Heart right ventricle (tissue), 16 donors: ENCODE measurements around the gene AUP1. TPM values are rescaled to one million over a fixed set of nuclear protein-coding genes. Genes with fewer than 3 reads are reported as not detected.

Experiments
- ATAC-seq, 8 donors: fragments of 200-7000 bp; cut with Tn5 transposase; one replicate each; pipeline ENCODE4 v1.9.1; 2020; ENCODE audit warnings: mild to moderate bottlenecking in 8 of 8, moderate library complexity in 8 of 8, moderate number of reproducible peaks in 1 of 8
- DNase-seq, 2 donors: peaks; one replicate each; pipeline ENCODE4 v3.0.0-alpha.2; 2020
- H3K27ac ChIP-seq, 10 donors: fragments of 200-600 bp; sonication (generic) in 2 of 10; one replicate each; pipeline versions ENCODE4 v1.5.0 to v1.8.0; 2020 to 2022; ENCODE audit warnings: mild to moderate bottlenecking in 3 of 10
- H3K27me3 ChIP-seq, 7 donors: fragments of 200-600 bp; one replicate each; pipeline ENCODE4 v1.8.0; 2021 to 2022; ENCODE audit warnings: mild to moderate bottlenecking in 2 of 7
- H3K36me3 ChIP-seq, 9 donors: fragments of 200-600 bp; sonication (generic) in 1 of 9; one replicate each; pipeline versions ENCODE4 v1.5.0 to v1.8.0; 2020 to 2022; ENCODE audit warnings: mild to moderate bottlenecking in 2 of 9
- H3K4me1 ChIP-seq, 9 donors: fragments of 200-600 bp; sonication (generic) in 1 of 9; one replicate each; pipeline versions ENCODE4 v1.5.0 to v1.8.0; 2020 to 2022; ENCODE audit warnings: mild to moderate bottlenecking in 4 of 9
- H3K4me3 ChIP-seq, 10 donors: fragments of 200-600 bp; sonication (generic) in 2 of 10; one replicate each; pipeline versions ENCODE4 v1.5.0 to v1.8.0; 2020 to 2022; ENCODE audit warnings: mild to moderate bottlenecking in 7 of 10, moderate library complexity in 2 of 10
- H3K9me3 ChIP-seq, 11 donors: fragments of 200-600 bp in 10 of 11; sonication (generic) in 2 of 11; one replicate each; pipeline versions ENCODE4 v1.5.0 to v1.8.0; 2013 to 2022; ENCODE audit warnings: mild to moderate bottlenecking in 2 of 11, control low read depth in 1 of 11, moderate library complexity in 1 of 11
- WGBS, 2 donors: extraction: QIAGEN DNeasy Blood & Tissue Kit; methylation state at CpG; one replicate each; pipeline ENCODE4 v1.1.7; 2013; ENCODE audit warnings: inconsistent platforms in 1 of 2; 5-methylcytosine and 5-hydroxymethylcytosine counted together
- intact Hi-C, 10 donors: fragments of 100-400 bp; cut with DNase I; formaldehyde crosslinking; loops; one replicate each; pipeline versions ENCODE4 v1.11.1 to v1.14.2; 2022
- polyA plus RNA-seq, 2 donors: library from polyadenylated mRNA; stranded (reverse); fragments of 200-250 nt; gene quantifications; one replicate each; pipeline ENCODE4 v1.2.3, GENCODE V29; 2013
- total RNA-seq, 10 donors: library from RNA; stranded (reverse); fragmentation: NEBNext Ultra II Directional in 3 of 10; extraction: Animal tissue kit (Norgen Biotek cat#: 25700) in 3 of 10; gene quantifications; one replicate each; pipeline versions ENCODE4 v1.2.1 to v1.2.4, GENCODE V29; 2021 to 2023
- TF ChIP-seq, protein P1 (sequence below), 9 donors: fragments of 200-600 bp; sonication (generic) in 2 of 9; IDR thresholded peaks; one replicate each; pipeline versions ENCODE4 v1.5.0 to v1.8.0; 2021 to 2022; ENCODE audit warnings: antibody characterized with exemption in 9 of 9, mild to moderate bottlenecking in 5 of 9, moderate library complexity in 1 of 9
- donor health status: Arrhythmogenic right ventricular cardiomyopathy.
- donor health status: ischemic (EF 13 %, LVEDD 7.1; RV severe dilation, severe dysfunction).
- donor health status: healthy with polysubstance abuse.
- donor health status: DM: no; HTN: yes; CAD: no.
- donor health status: DM: no; HTN: no; CAD: no.
- donor health status: ischemic (EF 25% LVEDD 6.9; RV normal size, moderate dysfunction).
- donor health status: ischemic (EF 25% LVEDD 5.7; RV mildly dilated, moderate dysfunction).
- donor health status: healthy.
- donor health status: DM: yes; HTN: yes; CAD: no.
- donor health status: Ischemic cardiomyopathy.
- donor health status: ischemic (EF 35%, LVEDD 5.7; RV mildly dilated, moderate dysfunction).
- donor health status: nonischemic (EF 11% LVEDD 7.7; RV severe dilation, severe dysfunction).
- donor health status: DM: yes; HTN: yes; CAD: no.
- donor health status: PGD.
- donor health status: ischemic (EF 29% LVEDD 5.4; RV normal size, mild dysfunction).
- donor health status: nonischemic (EF 23%, LVEDD 6.1; RV moderate dilation, normal function).

AUP1 gene
- total and polyA plus RNA-seq, 12 donors = 31.4 to 163 (median 42.9) TPM

DNA sequence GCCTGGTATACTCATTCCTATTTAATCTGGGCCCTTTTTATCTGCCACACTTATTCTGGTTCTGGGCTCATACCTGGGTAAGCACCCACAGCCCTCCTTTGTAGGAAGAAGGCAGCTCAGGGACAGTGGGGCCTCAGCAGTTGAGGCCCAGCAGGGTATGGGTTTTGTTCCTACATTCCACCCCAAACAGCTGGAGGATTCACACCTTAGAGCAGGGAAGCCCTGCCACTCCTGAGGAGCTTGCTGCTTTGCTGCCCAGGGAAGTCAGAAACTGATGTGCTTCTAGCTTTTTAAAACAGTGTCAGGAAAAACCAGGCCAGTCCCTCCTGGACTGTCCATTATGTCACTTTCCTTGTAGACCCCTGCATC, 28.9 kb downstream of the AUP1 start:
- H3K36me3 ChIP-seq = peaks cover 0 to 13% (median under 1%) of the 10 kb centered on the region in 9 donors
- no peak overlapping the region for H3K4me3 ChIP-seq
- H3K9me3 ChIP-seq = no peaks in the 10 kb centered on the region
- DNase-seq (no peak), ATAC-seq (no peak)
- TF ChIP-seq, protein P1, sequence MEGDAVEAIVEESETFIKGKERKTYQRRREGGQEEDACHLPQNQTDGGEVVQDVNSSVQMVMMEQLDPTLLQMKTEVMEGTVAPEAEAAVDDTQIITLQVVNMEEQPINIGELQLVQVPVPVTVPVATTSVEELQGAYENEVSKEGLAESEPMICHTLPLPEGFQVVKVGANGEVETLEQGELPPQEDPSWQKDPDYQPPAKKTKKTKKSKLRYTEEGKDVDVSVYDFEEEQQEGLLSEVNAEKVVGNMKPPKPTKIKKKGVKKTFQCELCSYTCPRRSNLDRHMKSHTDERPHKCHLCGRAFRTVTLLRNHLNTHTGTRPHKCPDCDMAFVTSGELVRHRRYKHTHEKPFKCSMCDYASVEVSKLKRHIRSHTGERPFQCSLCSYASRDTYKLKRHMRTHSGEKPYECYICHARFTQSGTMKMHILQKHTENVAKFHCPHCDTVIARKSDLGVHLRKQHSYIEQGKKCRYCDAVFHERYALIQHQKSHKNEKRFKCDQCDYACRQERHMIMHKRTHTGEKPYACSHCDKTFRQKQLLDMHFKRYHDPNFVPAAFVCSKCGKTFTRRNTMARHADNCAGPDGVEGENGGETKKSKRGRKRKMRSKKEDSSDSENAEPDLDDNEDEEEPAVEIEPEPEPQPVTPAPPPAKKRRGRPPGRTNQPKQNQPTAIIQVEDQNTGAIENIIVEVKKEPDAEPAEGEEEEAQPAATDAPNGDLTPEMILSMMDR (IDR thresholded peaks at IDR 0.05) = no peak
- intact Hi-C loops = loop anchor here in 3 of 10 donors (5.0 kb wide), 1 partner anchor 87 kb away; no protein-coding TSS in a partner anchor
- H3K27ac ChIP-seq = no peak overlapping the region
- peaks cover 9 to 74% (median 66%) of the 10 kb centered on the region in 7 donors for H3K27me3 ChIP-seq
- H3K4me1 ChIP-seq = peaks cover 11 to 68% (median 53%) of the 10 kb centered on the region in 9 donors

GRCh38 chr2:74499940-74500577, 29.4 kb downstream of the AUP1 start:
- Histone ChIP-seq H3K9me3 (no peaks in the 10 kb centered on the region), H3K36me3 (peaks cover 0 to 8% (median 0%) of the 10 kb centered on the region in 9 donors), H3K27ac (no peak overlapping the region), H3K27me3 (peaks cover 9 to 74% (median 66%) of the 10 kb centered on the region in 7 donors), H3K4me1 (peaks cover 11 to 63% (median 48%) of the 10 kb centered on the region in 9 donors), H3K4me3 (peak overlapping the region in 3 of 10 donors; percentile 34 to 42 (median 40))
- 36 to 42% methylated on average over 15 of the region's 15 CpGs for WGBS, 2 donors
- ATAC-seq = no peak
- intact Hi-C loops = loop anchor here in 3 of 10 donors (5.0 kb wide), 1 partner anchor 87 kb away; no protein-coding TSS in a partner anchor
- TF ChIP-seq, protein P1 (IDR thresholded peaks at IDR 0.05) = no peak
- no peak for DNase-seq

GRCh38 chr2:74499267-74499939, 30.1 kb downstream of the AUP1 start, which contains the start of gene LBX2:
Gene LBX2 (minus strand): TSS chr2:74499603. CDS start chr2:74499537, 66 bp downstream.
- Histone ChIP-seq H3K36me3 (peaks cover 0 to 6% (median 0%) of the 10 kb centered on the region in 9 donors), H3K27ac (no peak within 1 kb of the TSS), H3K4me1 (peaks cover 11 to 56% (median 43%) of the 10 kb centered on the region in 9 donors), H3K9me3 (no peaks in the 10 kb centered on the region), H3K4me3 (peak within 1 kb of the TSS in 7 of 10 donors; percentile 22 to 57 (median 40)), H3K27me3 (peaks cover 9 to 74% (median 66%) of the 10 kb centered on the region in 7 donors)
- no peak for ATAC-seq
- DNase-seq = no peak
- TF ChIP-seq, protein P1 (IDR thresholded peaks at IDR 0.05) = no peak
- intact Hi-C loops = no loop called here
- 2 to 5% methylated on average over 65 of the region's 65 CpGs for WGBS, 2 donors

DNA sequence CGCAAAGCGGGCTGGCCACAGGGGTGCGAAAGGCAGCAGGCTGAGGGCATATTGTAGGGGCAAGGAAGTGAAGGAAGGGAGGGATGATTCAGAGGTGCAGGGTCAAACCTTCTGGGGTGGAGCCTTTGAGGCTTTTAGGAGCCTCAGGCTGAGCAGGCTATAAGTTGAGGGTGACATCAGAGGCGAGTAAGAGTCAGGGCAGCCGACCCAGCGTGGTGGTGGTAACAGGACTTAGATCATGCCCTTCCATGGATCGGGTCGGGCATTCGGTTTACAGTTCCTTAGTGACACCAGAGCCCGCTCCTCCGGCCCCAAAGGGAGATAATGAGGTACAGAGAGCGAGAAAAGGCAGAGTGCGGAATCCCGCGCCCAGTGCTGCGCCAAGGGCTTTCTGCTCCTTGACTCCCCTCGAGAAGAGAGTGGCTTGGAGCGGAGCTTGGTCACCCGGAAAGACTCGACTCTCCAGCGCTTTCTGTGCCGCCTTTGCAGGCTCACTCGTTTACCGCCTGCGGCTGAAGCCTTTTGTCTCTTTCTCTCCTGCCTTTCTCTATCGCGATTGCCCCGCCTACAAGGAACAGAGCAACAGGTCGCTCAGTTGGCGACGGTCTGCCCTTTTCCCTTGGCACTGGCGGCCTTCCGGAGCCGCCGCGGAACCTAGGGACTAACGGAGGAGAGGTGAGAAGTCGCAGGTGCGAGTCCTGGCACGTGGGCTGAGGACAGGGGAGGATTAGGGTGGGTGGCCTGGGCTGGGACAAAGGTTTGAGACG, 30.8 kb downstream of the AUP1 start:
- Histone ChIP-seq H3K4me1 (peaks cover 11 to 49% (median 38%) of the 10 kb centered on the region in 9 donors), H3K27me3 (peaks cover 9 to 70% (median 64%) of the 10 kb centered on the region in 7 donors), H3K4me3 (peak overlapping the region in 7 of 10 donors; percentile 22 to 57 (median 40)), H3K36me3 (peaks cover 0 to 12% (median 3%) of the 10 kb centered on the region in 9 donors), H3K9me3 (no peaks in the 10 kb centered on the region), H3K27ac (no peak overlapping the region)
- ATAC-seq (no peak), DNase-seq (no peak)
- intact Hi-C loops = no loop called here
- TF ChIP-seq, protein P1 (IDR thresholded peaks at IDR 0.05) = no peak
- 2% methylated on average over 41 of the region's 41 CpGs for whole genome bisulfite sequencing, 2 donors
